NCI-H510A (cell line): ENCODE results near the gene MYO18B.

Experiments used
- DNase-seq: peaks from one replicate; lab custom pipeline; 2025; lab: John Stamatoyannopoulos, UW

MYO18B gene

DNA sequence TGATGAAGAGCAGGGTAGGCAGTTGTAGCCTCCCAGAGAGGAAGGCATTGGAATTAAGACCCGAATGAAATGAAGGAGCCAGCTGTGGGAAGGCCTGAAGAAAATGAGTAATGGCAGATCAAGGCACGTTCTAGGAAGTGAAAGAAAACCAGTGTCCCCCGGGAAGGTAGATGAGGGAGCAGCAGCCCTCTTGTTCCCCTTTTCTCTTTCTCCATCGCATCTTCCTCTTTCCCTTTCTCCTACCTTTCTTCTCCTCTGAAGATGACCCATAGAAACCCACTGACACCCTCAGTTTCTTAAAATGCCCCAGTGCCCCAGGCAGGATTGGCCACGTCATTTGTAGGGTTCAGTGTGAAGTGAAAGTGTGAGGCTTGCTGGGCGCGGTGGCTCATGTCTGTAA, 254.7 kb downstream of the MYO18B start:
- DNase-seq = no peak

DNA sequence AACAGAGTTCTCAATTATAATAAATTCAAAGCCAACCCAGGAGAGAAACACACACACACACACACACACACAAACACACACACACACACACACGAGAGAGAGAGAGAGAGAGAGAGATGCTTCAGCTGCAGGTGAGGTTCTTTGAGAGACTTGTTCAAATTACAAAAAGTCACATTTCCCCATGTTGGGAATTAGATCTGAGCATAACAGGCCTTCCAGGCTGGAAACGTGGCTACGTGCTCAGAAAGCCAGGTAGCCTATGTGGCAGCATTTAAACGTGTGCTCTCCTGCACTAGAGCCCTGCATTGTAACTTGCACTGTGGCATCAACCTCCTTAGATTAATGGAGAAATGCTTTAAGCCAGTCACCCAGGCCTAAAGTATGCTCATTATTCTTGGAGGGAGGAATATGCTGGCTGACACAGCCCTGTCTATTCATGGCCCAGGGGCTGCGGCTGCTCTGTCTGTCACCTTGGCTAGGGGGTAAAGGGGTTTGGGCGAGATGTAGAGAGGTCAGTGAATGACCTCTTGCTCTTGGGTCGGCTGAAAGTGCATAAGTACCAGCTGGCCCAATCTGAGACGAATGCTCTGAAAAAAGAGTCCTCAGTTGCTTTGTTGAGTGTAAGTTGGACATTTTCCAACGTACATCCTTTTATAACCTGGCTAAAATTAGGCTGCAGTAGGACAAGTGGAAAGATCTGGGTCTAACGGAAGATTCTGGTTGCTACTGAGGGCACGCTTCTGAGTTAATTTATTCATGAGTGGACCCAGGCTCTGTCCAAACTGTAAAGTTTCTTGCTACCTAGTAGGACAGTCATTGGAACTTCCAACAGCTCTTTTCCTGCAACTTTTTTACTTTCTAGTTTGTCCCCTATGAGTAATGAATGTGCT, 256.1 kb downstream of the MYO18B start:
- DNase-seq = no peak

GRCh38 chr22:26002456-26002855, 260.5 kb downstream of the MYO18B start:
- no peak for DNase-seq

DNA sequence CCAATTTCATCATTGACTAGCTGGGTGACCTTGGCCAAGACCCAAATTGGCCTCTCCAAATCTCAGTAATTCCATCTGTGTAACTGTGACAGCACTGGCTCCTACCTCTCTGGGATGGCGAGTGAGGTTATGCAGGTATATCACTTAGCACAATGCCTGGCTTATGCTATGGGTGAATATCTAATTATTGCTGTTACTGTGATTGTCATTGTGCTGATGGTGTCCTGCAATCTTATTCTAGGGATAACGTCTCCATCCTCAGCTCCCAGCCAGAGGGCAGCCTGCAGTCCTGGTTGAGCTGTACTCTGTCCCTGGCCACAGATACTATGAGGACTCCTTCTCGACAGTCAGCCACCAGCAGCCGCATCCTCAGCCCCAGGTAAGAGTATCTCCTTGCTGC, 262.5 kb downstream of the MYO18B start:
- no peak for DNase-seq

GRCh38 chr22:26008587-26008986, 266.6 kb downstream of the MYO18B start:
- DNase-seq = no peak

- DNase-seq = no peak
These were observed 274.9 kb downstream of the MYO18B start for GRCh38 chr22:26016916-26017315.

DNA sequence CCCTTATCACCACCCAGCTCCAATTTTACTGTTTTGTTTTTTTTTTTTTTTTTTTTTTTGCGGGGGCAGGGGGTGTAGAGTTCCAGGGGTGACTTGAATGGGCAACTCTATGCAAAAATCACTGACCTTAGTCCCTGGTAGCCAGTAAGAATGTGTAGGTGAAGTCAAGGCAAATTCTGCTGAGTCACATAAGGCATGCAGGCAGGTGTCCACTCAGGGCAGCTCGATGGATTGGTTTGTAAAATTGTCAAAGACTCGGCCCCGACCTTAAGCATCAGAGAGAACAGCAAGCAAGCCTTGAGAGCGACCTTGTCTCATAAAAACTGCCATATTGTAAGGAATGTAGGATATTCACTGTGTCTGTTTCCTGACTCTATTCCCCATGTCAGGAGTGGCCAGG, 275.9 kb downstream of the MYO18B start:
- no peak for DNase-seq

DNA sequence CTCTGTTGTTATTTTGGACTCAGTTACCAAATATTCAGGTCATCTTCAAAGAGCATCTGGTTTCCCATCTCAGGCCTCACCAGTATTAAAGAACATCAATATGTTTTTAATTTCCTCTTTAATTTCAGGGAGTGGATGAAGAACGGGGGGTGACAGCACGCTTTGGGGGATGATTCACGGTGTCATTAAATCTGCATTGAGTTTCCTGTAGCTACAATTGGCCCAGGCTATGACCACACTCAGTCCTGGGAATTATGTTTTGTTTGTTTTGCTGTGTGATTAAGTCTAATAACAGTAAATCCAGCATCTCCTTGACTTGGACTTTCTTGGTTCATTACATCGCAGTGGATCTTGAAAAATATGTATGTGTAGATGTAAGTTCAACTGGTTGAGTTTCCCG, 277.6 kb downstream of the MYO18B start:
- DNase-seq = no peak

DNA sequence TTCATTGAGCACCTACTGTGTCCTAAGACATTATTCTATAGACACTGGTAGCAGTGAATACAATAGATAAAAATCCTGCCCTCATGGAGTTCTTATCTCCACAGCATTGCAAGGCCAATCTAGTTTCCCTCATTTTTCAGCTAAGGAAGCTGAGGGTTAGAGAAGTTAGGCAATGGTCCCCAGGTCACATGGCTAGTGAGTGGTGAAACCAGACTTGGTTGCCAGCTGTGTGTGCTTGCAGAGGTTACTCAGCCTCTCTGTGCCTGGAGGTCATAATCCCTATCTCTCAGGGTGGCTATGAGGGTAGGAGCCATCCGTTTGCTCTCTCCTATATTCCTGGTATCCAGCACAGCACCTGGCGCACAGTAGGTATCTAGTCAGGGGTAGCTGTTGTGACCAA, 279.5 kb downstream of the MYO18B start:
- no peak for DNase-seq

DNA sequence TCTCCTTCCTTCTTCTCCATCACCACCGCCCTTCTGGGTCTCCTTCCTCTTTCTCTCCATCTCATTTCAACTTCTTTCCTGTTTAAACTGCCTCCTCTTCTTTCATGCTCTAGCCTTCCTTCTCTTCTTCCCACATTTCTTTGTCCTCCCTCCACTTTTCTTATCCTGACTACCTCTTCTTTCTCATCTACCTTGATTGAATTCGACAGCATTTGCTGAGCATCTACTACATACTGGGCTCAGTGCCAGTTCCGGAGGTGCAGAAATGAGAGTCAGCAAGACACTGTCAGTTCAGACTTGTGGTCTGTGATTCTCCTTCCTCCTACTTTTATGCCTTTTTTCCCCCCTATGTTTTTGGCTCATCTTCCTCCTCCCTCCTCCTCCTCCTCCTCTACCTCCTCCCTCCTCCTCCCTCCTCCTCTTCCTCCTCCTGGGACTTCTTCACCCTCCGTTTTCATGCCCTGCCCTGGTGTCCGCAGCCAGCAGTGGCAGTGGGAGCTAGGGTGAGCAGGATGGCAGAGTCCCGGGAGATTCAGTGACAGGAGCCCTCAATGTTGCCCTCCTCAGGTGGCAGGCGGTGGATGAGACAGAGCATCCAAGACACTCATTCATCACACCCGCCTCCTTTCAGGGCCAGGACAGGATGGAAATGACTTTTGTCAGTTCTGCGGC, 281.3 kb downstream of the MYO18B start:
- no peak for DNase-seq

GRCh38 chr22:26025626-26026025, 283.6 kb downstream of the MYO18B start:
- no peak for DNase-seq

DNA sequence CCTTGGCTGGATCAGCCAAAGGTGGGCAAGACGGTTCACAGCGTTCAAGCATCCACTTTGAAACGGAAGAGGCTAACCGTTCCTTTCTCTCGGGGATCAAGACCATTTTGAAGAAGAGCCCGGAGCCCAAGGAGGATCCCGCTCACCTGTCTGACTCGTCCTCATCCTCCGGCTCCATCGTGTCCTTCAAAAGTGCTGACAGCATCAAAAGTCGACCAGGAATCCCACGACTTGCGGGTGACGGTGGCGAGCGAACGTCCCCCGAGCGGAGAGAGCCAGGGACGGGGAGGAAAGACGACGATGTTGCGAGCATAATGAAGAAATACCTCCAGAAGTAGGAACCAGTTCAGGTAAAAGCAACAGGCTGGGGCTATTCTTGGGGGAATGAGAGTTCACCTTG, 285.4 kb downstream of the MYO18B start:
- no peak for DNase-seq

DNA sequence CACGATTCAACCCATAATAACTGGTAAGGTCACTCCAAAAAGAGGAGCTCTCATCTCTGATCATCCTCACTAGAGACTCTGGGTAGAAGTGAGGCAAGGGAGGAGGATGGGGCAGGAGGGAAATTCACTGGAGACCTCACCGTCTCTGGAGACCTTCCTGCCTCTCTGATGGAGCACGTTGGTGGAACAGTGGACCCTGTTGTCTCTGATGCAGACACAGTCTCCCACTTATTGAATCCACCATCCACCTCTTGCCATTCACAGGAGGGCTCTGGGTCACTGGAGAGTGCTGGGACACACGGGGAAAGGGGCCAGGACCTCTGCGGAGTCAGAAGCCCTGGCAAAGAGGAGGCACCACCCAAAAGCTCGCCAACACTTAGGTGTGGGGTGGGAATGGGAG, 289.7 kb downstream of the MYO18B start:
- no peak for DNase-seq

DNA sequence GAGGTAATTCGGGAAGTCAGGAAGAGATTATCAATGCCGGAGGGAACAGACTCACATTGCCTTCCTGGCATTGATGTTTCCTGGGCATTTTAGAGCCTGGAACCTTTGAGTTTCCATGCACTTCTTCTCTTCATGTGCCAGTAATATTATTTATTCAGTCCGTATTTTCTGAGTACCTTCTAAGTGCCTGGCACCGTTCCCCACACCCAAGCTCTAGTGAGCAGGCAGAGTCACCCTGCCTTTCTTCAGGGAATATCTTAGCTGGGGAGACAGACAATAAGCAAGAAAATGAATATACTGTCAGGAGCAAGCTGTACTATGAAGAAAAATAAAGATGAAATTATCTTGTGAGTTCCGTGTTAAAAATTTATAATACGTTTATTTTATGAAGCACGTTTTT, 291.1 kb downstream of the MYO18B start:
- no peak for DNase-seq

DNA sequence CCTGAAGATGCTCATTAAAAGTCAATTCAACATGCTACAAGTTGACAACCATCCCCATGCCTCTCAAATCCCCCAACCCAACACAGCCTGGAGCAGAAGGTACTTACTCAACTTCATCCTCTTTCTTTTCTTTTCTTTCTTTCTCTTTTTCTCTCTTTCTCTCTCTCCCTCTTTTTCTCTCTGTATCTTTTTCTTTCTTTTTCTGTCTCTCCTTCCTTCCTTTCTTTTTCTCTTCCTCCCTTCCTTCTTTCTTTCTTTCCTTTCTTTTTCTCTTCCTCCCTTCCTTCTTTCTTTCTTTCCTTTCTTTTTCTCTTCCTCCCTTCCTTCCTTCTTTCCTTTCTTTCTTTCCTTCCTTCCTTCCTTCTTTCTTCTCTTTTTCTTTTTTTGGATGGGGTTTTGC, 291.6 kb downstream of the MYO18B start:
- no peak for DNase-seq

- no peak for DNase-seq
These were observed 293.5 kb downstream of the MYO18B start for GRCh38 chr22:26035523-26035922.

GRCh38 chr22:26038365-26038764, 296.4 kb downstream of the MYO18B start:
- no peak for DNase-seq

- no peak for DNase-seq
These were observed 299.9 kb downstream of the MYO18B start for GRCh38 chr22:26041931-26042330.

GRCh38 chr22:26043031-26043430, 301.0 kb downstream of the MYO18B start:
- no peak for DNase-seq

GRCh38 chr22:26045051-26045450, 303.1 kb downstream of the MYO18B start:
- no peak for DNase-seq

- DNase-seq = no peak
These were observed 303.9 kb downstream of the MYO18B start for GRCh38 chr22:26045860-26046259.

DNA sequence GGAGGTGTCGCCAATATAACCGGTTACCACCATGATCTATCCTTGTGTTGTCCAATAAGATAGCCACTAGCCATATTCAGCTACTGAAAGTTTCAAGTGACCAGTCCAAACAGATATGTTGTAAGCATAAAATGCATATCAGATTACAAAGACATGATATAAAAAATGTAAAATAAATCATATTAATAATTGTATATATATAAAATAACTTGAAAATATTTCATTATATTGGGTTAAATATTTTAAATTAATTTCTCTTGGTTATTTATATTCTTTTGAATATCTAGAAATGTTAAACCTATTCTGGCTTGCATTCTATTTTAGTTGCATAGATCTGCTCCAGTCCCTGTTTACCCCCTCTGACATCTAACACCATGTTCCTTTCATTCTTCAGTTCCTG, 305.5 kb downstream of the MYO18B start:
- DNase-seq = no peak

DNA sequence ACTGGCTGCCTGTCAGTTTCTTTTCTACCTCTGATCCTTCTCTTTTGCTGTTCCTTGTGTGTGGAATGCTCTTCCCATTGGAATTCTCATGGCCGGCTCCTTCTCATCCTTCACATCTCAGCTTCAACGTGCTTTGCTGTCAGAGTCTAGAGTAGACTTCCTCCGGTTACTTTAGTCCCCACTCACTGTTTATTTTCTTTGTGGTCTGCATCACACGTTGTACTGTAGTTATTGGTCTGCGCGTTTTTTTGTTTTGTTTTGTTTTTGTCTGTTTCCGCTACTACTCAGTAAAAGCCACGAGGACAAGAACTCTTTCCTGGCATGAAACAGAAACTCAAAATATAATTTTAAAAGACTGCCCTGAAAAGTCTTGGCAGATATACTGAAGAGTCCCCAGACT, 305.9 kb downstream of the MYO18B start:
- DNase-seq = no peak

GRCh38 chr22:26050079-26050478, 308.1 kb downstream of the MYO18B start:
- no peak for DNase-seq
